IPS DF 6.9 (cell line): ENCODE data around the gene GRM6.

Source experiments
- DNase-seq: peaks from one replicate; pipeline ENCODE4 v3.0.0-alpha.2; 2013; ENCODE audit warnings: low read depth, low spot score
- H3K27ac ChIP-seq: one replicate; pipeline ENCODE4 v1.5.1; 2013; ENCODE audit warnings: low read length, control low read depth
- H3K27me3 ChIP-seq: 2 replicates; pipeline ENCODE4 v1.6.1; 2013; ENCODE audit warnings: mild to moderate bottlenecking, low read length; ENCODE audit not compliant: control insufficient read depth, insufficient read depth
- H3K36me3 ChIP-seq: 2 replicates; pipeline ENCODE4 v1.6.1; 2013; ENCODE audit warnings: low read length; ENCODE audit not compliant: control insufficient read depth, insufficient read depth
- H3K4me1 ChIP-seq: 2 replicates; pipeline ENCODE4 v1.6.1; 2013; ENCODE audit warnings: low read length; ENCODE audit not compliant: control insufficient read depth, insufficient read depth
- H3K4me3 ChIP-seq: 2 replicates; pipeline ENCODE4 v1.5.1; 2013; ENCODE audit warnings: mild to moderate bottlenecking, low read length
- H3K9me3 ChIP-seq: 2 replicates; pipeline ENCODE4 v1.6.1; 2013; ENCODE audit warnings: low read length, inconsistent platforms; ENCODE audit not compliant: control insufficient read depth, insufficient read depth
- WGBS: extraction: QIAGEN DNeasy Blood & Tissue Kit; methylation state at CpG from one replicate; pipeline ENCODE4 v1.1.7; 2013; ENCODE audit warnings: mixed read lengths, missing lambda C conversion rate; ENCODE audit not compliant: insufficient read length, insufficient coverage; 5-methylcytosine and 5-hydroxymethylcytosine counted together

The GRM6 gene

GRCh38 chr5:178994580-178995340, at the start of gene GRM6:
TSS of gene GRM6 (minus strand) at chr5:178995320. CDS start at chr5:178994944, 376 bp downstream.
- Histone ChIP-seq H3K36me3 (no peaks in the 10 kb centered on the region; the same call in 1 of the 2 replicates), H3K4me3 (peak within 1 kb of the TSS; percentile 34; the same call in 1 of the 2 replicates), H3K27me3 (peaks cover 28% of the 10 kb centered on the region; the same call in 1 of the 2 replicates), H3K4me1 (0 out of 2 replicates have a peak, but pooled peaks cover 2% of the 10 kb centered on the region), H3K27ac (no peak within 1 kb of the TSS), H3K9me3 (no peaks in the 10 kb centered on the region)
- WGBS, result no CpG with 5 or more reads among the region's 97 CpGs
- no peak for DNase-seq

- Histone ChIP-seq H3K9me3 (peaks cover 1% of the 10 kb centered on the region; the same call in 1 of the 2 replicates), H3K4me3 (no peak overlapping the region), H3K27me3 (no peaks in the 10 kb centered on the region), H3K27ac (no peak overlapping the region), H3K4me1 (no peaks in the 10 kb centered on the region), H3K36me3 (no peaks in the 10 kb centered on the region)
- no peak for DNase-seq
- no CpG with 5 or more reads among the region's 2 CpGs for WGBS
Observed at GRCh38 chr5:179044765-179045164, 49.6 kb upstream of the GRM6 start.

GRCh38 chr5:179033004-179033580, 38.0 kb upstream of the GRM6 start:
- DNase-seq, result no peak
- peaks cover 13% of the 10 kb centered on the region for H3K9me3 ChIP-seq
- no peak overlapping the region for H3K4me3 ChIP-seq
- H3K27me3 ChIP-seq, result no peaks in the 10 kb centered on the region
- no CpG with 5 or more reads among the region's 7 CpGs for WGBS
- H3K4me1 ChIP-seq, result no peaks in the 10 kb centered on the region
- H3K36me3 ChIP-seq, result peaks cover 15% of the 10 kb centered on the region; the same call in 1 of the 2 replicates
- H3K27ac ChIP-seq, result no peak overlapping the region

GRCh38 chr5:179023528-179024189, 28.5 kb upstream of the GRM6 start, which contains the start of gene ZNF879:
TSS of gene ZNF879 (plus strand) at chr5:179023804. CDS start at chr5:179025005, 1,201 bp downstream.
- Histone ChIP-seq H3K27ac (no peak within 1 kb of the TSS), H3K4me3 (peak within 1 kb of the TSS; percentile 64; the same call in 1 of the 2 replicates), H3K9me3 (no peaks in the 10 kb centered on the region; the same call in 1 of the 2 replicates), H3K36me3 (0 out of 2 replicates have a peak, but pooled peaks cover 5% of the 10 kb centered on the region), H3K4me1 (no peaks in the 10 kb centered on the region), H3K27me3 (no peaks in the 10 kb centered on the region)
- WGBS, result no CpG with 5 or more reads among the region's 72 CpGs
- peak; percentile 93 for DNase-seq

- Histone ChIP-seq H3K27ac (no peak overlapping the region), H3K36me3 (no peaks in the 10 kb centered on the region), H3K9me3 (no peaks in the 10 kb centered on the region; the same call in 1 of the 2 replicates), H3K27me3 (no peaks in the 10 kb centered on the region), H3K4me1 (no peaks in the 10 kb centered on the region), H3K4me3 (no peak overlapping the region)
- no peak for DNase-seq
- no CpG with 5 or more reads among the region's 1 CpG for WGBS
Observed at GRCh38 chr5:179008667-179009066, 13.5 kb upstream of the GRM6 start.

- no peaks in the 10 kb centered on the region for H3K4me1 ChIP-seq
- WGBS, result no CpG with 5 or more reads among the region's 2 CpGs
- no peak overlapping the region for H3K4me3 ChIP-seq
- no peaks in the 10 kb centered on the region for H3K36me3 ChIP-seq
- DNase-seq, result no peak
- H3K9me3 ChIP-seq, result peaks cover 2% of the 10 kb centered on the region; the same call in 1 of the 2 replicates
- no peaks in the 10 kb centered on the region for H3K27me3 ChIP-seq
- no peak overlapping the region for H3K27ac ChIP-seq
Observed at GRCh38 chr5:179006564-179006963, 11.4 kb upstream of the GRM6 start.

GRCh38 chr5:178998441-178998840, 3.3 kb upstream of the GRM6 start:
- no CpG with 5 or more reads among the region's 13 CpGs for WGBS
- no peak overlapping the region for H3K4me3 ChIP-seq
- 0 out of 2 replicates have a peak, but pooled peaks cover 2% of the 10 kb centered on the region for H3K4me1 ChIP-seq
- no peak overlapping the region for H3K27ac ChIP-seq
- DNase-seq, result no peak
- peaks cover 2% of the 10 kb centered on the region; the same call in 1 of the 2 replicates for H3K9me3 ChIP-seq
- H3K27me3 ChIP-seq, result peaks cover 25% of the 10 kb centered on the region; the same call in 1 of the 2 replicates
- H3K36me3 ChIP-seq, result no peaks in the 10 kb centered on the region; the same call in 1 of the 2 replicates

GRCh38 chr5:178997191-178997590, 2.1 kb upstream of the GRM6 start:
- no peaks in the 10 kb centered on the region; the same call in 1 of the 2 replicates for H3K36me3 ChIP-seq
- no peak overlapping the region for H3K27ac ChIP-seq
- peaks cover 2% of the 10 kb centered on the region; the same call in 1 of the 2 replicates for H3K9me3 ChIP-seq
- no peak for DNase-seq
- H3K27me3 ChIP-seq, result peaks cover 28% of the 10 kb centered on the region; the same call in 1 of the 2 replicates
- no CpG with 5 or more reads among the region's 6 CpGs for WGBS
- 0 out of 2 replicates have a peak, but pooled peaks cover 2% of the 10 kb centered on the region for H3K4me1 ChIP-seq
- no peak overlapping the region for H3K4me3 ChIP-seq

GRCh38 chr5:178996156-178996555, 1.0 kb upstream of the GRM6 start:
- Histone ChIP-seq H3K36me3 (no peaks in the 10 kb centered on the region; the same call in 1 of the 2 replicates), H3K4me3 (no peak overlapping the region), H3K9me3 (no peaks in the 10 kb centered on the region), H3K4me1 (0 out of 2 replicates have a peak, but pooled peaks cover 2% of the 10 kb centered on the region), H3K27me3 (peaks cover 28% of the 10 kb centered on the region; the same call in 1 of the 2 replicates), H3K27ac (no peak overlapping the region)
- no CpG with 5 or more reads among the region's 11 CpGs for WGBS
- DNase-seq, result no peak

- no CpG with 5 or more reads among the region's 6 CpGs for WGBS
- H3K9me3 ChIP-seq, result no peaks in the 10 kb centered on the region
Observed at GRCh38 chr5:178995341-178995690, 196 bp upstream of the GRM6 start.

More at GRCh38 chr5:178995341-178995690, 196 bp upstream of the GRM6 start:
- Histone ChIP-seq H3K36me3 (no peaks in the 10 kb centered on the region; the same call in 1 of the 2 replicates), H3K4me1 (0 out of 2 replicates have a peak, but pooled peaks cover 2% of the 10 kb centered on the region), H3K27ac (no peak overlapping the region), H3K4me3 (no peak overlapping the region; the same call in 1 of the 2 replicates), H3K27me3 (peaks cover 28% of the 10 kb centered on the region; the same call in 1 of the 2 replicates)
- DNase-seq, result no peak
